ENCODE data around the gene MEGF11. TPM values are rescaled to one million over a fixed set of nuclear protein-coding genes. Genes with fewer than 3 reads are reported as not detected.

Gene MEGF11
- total and polyA plus RNA-seq, 8 donors: 2.6 to 17.4 (median 9.9) TPM; not detected in 1

- no peaks in the 10 kb centered on the region for H3K9me3 ChIP-seq
- no peak overlapping the region for H3K27ac ChIP-seq
- no peaks in the 10 kb centered on the region for H3K36me3 ChIP-seq
- no peak overlapping the region for H3K4me3 ChIP-seq
- H3K4me1 ChIP-seq: no peaks in the 10 kb centered on the region
- H3K27me3 ChIP-seq: peaks cover 0 to 42% of the 10 kb centered on the region in 2 donors
- intact Hi-C loops (cut with DNase I): no loop called here
- DNase-seq (no peak), ATAC-seq (no peak)
- no peak for TF ChIP-seq CTCF (IDR thresholded peaks at IDR 0.05)
These were observed 141.2 kb downstream of the MEGF11 start for GRCh38 chr15:66112388-66112787.

- DNase-seq: no peak
- Histone ChIP-seq H3K36me3 (no peaks in the 10 kb centered on the region), H3K27ac (no peak overlapping the region), H3K9me3 (no peaks in the 10 kb centered on the region), H3K27me3 (peaks cover 0 to 44% of the 10 kb centered on the region in 2 donors), H3K4me3 (no peak overlapping the region), H3K4me1 (no peaks in the 10 kb centered on the region)
- TF ChIP-seq CTCF (IDR thresholded peaks at IDR 0.05): no peak
- no peak for ATAC-seq
- intact Hi-C loops (cut with DNase I): no loop called here
These were observed 142.2 kb downstream of the MEGF11 start for GRCh38 chr15:66111363-66111762.

DNA sequence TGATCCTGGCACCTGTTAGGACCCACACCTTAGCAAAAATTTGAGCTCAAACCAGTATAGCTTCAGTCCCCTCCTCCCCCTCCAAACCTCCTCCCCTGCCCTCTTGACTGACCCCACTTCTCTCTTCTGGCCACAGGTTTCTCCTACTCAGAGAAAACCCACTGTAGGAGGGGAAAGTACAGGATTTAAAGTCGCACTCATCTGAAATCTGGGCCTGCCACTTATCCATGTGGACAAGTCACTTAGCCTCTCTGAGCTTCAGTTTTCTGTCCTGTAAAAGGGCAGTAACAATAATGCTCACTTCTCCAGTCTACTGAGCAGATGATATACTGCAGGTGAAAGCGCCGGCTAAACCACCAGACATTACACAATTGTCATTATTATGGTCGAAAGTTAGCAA is 142.7 kb downstream of the MEGF11 start:
- H3K27me3 ChIP-seq: peaks cover 0 to 45% of the 10 kb centered on the region in 2 donors
- no peak overlapping the region for H3K4me3 ChIP-seq
- H3K9me3 ChIP-seq: no peaks in the 10 kb centered on the region
- intact Hi-C loops (cut with DNase I): no loop called here
- no peak overlapping the region for H3K27ac ChIP-seq
- no peak for TF ChIP-seq CTCF (IDR thresholded peaks at IDR 0.05)
- H3K36me3 ChIP-seq: no peaks in the 10 kb centered on the region
- no peaks in the 10 kb centered on the region for H3K4me1 ChIP-seq
- DNase-seq: no peak
- no peak for ATAC-seq

DNA sequence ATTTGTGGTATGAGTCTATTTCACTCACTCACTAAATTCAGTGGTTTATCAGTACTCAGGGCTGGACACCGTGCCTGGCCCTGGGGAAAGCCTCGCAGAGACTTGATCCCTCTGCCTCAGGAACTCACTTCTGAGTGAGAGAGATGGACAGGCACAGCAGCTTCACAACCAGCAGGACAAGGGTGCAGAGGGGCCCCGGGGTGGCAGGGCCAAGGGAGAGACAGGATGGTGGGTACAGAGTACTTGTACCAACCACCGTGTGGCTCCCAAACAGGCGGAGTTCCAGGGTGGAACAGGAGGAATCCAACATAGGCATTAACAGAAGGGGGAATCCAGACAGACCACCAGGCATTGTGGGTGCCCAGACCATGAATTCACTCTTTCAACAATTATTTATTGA is 143.7 kb downstream of the MEGF11 start:
- H3K27me3 ChIP-seq: peaks cover 0 to 37% of the 10 kb centered on the region in 2 donors
- no peak overlapping the region for H3K27ac ChIP-seq
- H3K4me3 ChIP-seq: no peak overlapping the region
- no peaks in the 10 kb centered on the region for H3K4me1 ChIP-seq
- TF ChIP-seq CTCF (IDR thresholded peaks at IDR 0.05): no peak
- ATAC-seq (no peak), DNase-seq (no peak)
- H3K9me3 ChIP-seq: no peaks in the 10 kb centered on the region
- no peaks in the 10 kb centered on the region for H3K36me3 ChIP-seq
- intact Hi-C loops (cut with DNase I): no loop called here

- H3K9me3 ChIP-seq: no peaks in the 10 kb centered on the region
- no peak overlapping the region for H3K4me3 ChIP-seq
- ATAC-seq: no peak
- no peak for TF ChIP-seq CTCF (IDR thresholded peaks at IDR 0.05)
- no peaks in the 10 kb centered on the region for H3K36me3 ChIP-seq
- H3K27me3 ChIP-seq: peaks cover 0 to 36% of the 10 kb centered on the region in 2 donors
- H3K4me1 ChIP-seq: no peaks in the 10 kb centered on the region
- no peak overlapping the region for H3K27ac ChIP-seq
- no peak for DNase-seq
- intact Hi-C loops (cut with DNase I): no loop called here
These were observed 144.9 kb downstream of the MEGF11 start for GRCh38 chr15:66108483-66109265.

Data from left lung (tissue), 10 donors.